Measurements from ENCODE around the gene EMX1. TPM values are rescaled to one million over a fixed set of nuclear protein-coding genes. Genes with fewer than 3 reads are reported as not detected.

The EMX1 gene
- total RNA-seq, 1 donor from 2014 or later: 0.54 TPM

- TF ChIP-seq, protein P1, sequence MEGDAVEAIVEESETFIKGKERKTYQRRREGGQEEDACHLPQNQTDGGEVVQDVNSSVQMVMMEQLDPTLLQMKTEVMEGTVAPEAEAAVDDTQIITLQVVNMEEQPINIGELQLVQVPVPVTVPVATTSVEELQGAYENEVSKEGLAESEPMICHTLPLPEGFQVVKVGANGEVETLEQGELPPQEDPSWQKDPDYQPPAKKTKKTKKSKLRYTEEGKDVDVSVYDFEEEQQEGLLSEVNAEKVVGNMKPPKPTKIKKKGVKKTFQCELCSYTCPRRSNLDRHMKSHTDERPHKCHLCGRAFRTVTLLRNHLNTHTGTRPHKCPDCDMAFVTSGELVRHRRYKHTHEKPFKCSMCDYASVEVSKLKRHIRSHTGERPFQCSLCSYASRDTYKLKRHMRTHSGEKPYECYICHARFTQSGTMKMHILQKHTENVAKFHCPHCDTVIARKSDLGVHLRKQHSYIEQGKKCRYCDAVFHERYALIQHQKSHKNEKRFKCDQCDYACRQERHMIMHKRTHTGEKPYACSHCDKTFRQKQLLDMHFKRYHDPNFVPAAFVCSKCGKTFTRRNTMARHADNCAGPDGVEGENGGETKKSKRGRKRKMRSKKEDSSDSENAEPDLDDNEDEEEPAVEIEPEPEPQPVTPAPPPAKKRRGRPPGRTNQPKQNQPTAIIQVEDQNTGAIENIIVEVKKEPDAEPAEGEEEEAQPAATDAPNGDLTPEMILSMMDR (IDR thresholded peaks at IDR 0.05; ENCODE audit: partially characterized antibody, unreplicated experiment): no peak
- Mint-ChIP-seq H3K27me3 (ENCODE audit: unreplicated experiment) (peaks cover 12% of the 10 kb centered on the region), H3K36me3 (ENCODE audit: unreplicated experiment) (no peaks in the 10 kb centered on the region), H3K4me3 (ENCODE audit: unreplicated experiment) (no peak overlapping the region), H3K9me3 (ENCODE audit: unreplicated experiment) (peaks cover 8% of the 10 kb centered on the region), H3K27ac (ENCODE audit: unreplicated experiment) (no peak overlapping the region), H3K4me1 (ENCODE audit: low read depth, unreplicated experiment) (peaks cover 6% of the 10 kb centered on the region)
- no peak for DNase-seq
Observed at GRCh38 chr2:72959995-72960981, 43.0 kb downstream of the EMX1 start.

GRCh38 chr2:72961036-72961720, 43.9 kb downstream of the EMX1 start:
- H3K9me3 Mint-ChIP-seq (ENCODE audit: unreplicated experiment): peaks cover 6% of the 10 kb centered on the region
- no peak for DNase-seq
- H3K36me3 Mint-ChIP-seq (ENCODE audit: unreplicated experiment): no peaks in the 10 kb centered on the region
- no peak overlapping the region for H3K27ac Mint-ChIP-seq (ENCODE audit: unreplicated experiment)
- peaks cover 4% of the 10 kb centered on the region for H3K4me1 Mint-ChIP-seq (ENCODE audit: low read depth, unreplicated experiment)
- TF ChIP-seq, protein P1 (IDR thresholded peaks at IDR 0.05; ENCODE audit: partially characterized antibody, unreplicated experiment): no peak
- no peak overlapping the region for H3K4me3 Mint-ChIP-seq (ENCODE audit: unreplicated experiment)
- peaks cover 11% of the 10 kb centered on the region for H3K27me3 Mint-ChIP-seq (ENCODE audit: unreplicated experiment)

GRCh38 chr2:72961853-72962468, 44.6 kb downstream of the EMX1 start:
- Mint-ChIP-seq H3K36me3 (ENCODE audit: unreplicated experiment) (no peaks in the 10 kb centered on the region), H3K27ac (ENCODE audit: unreplicated experiment) (no peak overlapping the region), H3K4me3 (ENCODE audit: unreplicated experiment) (no peak overlapping the region), H3K4me1 (ENCODE audit: low read depth, unreplicated experiment) (peaks cover 4% of the 10 kb centered on the region), H3K27me3 (ENCODE audit: unreplicated experiment) (peaks cover 9% of the 10 kb centered on the region), H3K9me3 (ENCODE audit: unreplicated experiment) (peaks cover 5% of the 10 kb centered on the region)
- TF ChIP-seq, protein P1 (IDR thresholded peaks at IDR 0.05; ENCODE audit: partially characterized antibody, unreplicated experiment): no peak
- no peak for DNase-seq

- peaks cover 2% of the 10 kb centered on the region for H3K9me3 Mint-ChIP-seq (ENCODE audit: unreplicated experiment)
- TF ChIP-seq, protein P1 (IDR thresholded peaks at IDR 0.05; ENCODE audit: partially characterized antibody, unreplicated experiment): no peak
- no peaks in the 10 kb centered on the region for H3K36me3 Mint-ChIP-seq (ENCODE audit: unreplicated experiment)
- peaks cover 5% of the 10 kb centered on the region for H3K27me3 Mint-ChIP-seq (ENCODE audit: unreplicated experiment)
- H3K27ac Mint-ChIP-seq (ENCODE audit: unreplicated experiment): no peak overlapping the region
- H3K4me3 Mint-ChIP-seq (ENCODE audit: unreplicated experiment): no peak overlapping the region
- DNase-seq: no peak
- peaks cover 4% of the 10 kb centered on the region for H3K4me1 Mint-ChIP-seq (ENCODE audit: low read depth, unreplicated experiment)
Observed at GRCh38 chr2:72962911-72963310, 45.6 kb downstream of the EMX1 start.
